ENCODE results near the gene CCL27. TPM values are rescaled to one million over a fixed set of nuclear protein-coding genes. Genes with fewer than 3 reads are reported as not detected.
A peak's percentile ranks its signal among the peaks of the same experiment; 100 is the strongest.

CCL27 gene
- total RNA-seq, 6 experiments from 2014 or later: 0.88 TPM; not detected in 5

DNA sequence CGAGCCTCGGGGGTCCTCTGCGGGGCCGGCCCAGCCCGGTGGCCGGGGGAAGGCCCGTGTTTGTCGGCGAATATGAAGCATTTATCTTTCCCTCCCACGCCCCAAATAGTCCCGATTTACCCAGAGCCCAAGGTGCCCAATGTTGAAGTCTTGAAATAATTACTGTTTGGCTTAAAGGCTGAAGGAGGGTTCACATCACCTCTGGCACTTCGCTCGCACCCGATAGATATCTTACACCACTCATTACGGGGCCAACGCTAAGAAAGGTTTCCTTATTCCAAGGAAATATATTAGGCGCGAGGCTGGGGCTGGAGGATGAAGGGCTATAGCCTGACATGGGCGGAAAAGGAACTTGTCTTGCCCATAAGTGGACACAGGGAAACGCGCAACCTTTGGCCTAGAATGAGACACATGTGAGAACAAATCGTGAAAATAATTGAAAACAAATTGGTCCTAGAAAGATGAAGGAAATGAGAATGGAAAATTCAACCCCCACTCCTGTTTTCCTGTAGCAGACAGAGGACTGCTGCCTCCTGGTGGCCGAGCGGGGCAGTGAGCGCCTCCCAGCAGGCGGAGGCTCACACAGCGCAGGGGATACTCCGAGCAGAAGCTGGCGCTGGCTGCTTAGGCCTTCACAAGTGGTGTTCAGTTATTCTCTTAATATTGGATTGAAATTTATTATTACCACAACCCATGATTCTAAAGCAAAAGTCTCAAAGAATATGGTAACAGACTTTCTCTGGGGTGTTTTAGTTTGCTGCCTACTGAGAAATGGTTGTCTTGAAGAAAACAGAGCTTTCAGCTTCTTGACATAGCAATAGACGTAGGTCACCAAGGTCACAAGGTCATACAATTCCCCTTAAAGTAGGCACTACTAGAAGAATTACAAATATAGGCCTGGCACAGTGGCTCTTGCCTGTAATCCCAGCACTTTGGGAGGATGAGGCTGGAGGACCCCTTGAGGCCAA lies 39.6 kb upstream of the CCL27 start:
- H3K9me3 Mint-ChIP-seq: no peaks in the 10 kb centered on the region
- H3K27ac Mint-ChIP-seq: peak overlapping the region; percentile 32; the same call in 1 of the 2 replicates
- H3K27me3 Mint-ChIP-seq (ENCODE audit: insufficient read depth): peaks cover 12% of the 10 kb centered on the region
- TF ChIP-seq, protein P1, sequence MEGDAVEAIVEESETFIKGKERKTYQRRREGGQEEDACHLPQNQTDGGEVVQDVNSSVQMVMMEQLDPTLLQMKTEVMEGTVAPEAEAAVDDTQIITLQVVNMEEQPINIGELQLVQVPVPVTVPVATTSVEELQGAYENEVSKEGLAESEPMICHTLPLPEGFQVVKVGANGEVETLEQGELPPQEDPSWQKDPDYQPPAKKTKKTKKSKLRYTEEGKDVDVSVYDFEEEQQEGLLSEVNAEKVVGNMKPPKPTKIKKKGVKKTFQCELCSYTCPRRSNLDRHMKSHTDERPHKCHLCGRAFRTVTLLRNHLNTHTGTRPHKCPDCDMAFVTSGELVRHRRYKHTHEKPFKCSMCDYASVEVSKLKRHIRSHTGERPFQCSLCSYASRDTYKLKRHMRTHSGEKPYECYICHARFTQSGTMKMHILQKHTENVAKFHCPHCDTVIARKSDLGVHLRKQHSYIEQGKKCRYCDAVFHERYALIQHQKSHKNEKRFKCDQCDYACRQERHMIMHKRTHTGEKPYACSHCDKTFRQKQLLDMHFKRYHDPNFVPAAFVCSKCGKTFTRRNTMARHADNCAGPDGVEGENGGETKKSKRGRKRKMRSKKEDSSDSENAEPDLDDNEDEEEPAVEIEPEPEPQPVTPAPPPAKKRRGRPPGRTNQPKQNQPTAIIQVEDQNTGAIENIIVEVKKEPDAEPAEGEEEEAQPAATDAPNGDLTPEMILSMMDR (IDR thresholded peaks at IDR 0.05): peak; percentile 97
- DNase-seq: peak; percentile 83
- H3K4me1 Mint-ChIP-seq (ENCODE audit: low read depth): 0 out of 2 replicates have a peak, but pooled peaks cover 8% of the 10 kb centered on the region
- no peaks in the 10 kb centered on the region for H3K36me3 Mint-ChIP-seq (ENCODE audit: low read depth)
- H3K4me3 Mint-ChIP-seq: peak overlapping the region; percentile 89

DNA sequence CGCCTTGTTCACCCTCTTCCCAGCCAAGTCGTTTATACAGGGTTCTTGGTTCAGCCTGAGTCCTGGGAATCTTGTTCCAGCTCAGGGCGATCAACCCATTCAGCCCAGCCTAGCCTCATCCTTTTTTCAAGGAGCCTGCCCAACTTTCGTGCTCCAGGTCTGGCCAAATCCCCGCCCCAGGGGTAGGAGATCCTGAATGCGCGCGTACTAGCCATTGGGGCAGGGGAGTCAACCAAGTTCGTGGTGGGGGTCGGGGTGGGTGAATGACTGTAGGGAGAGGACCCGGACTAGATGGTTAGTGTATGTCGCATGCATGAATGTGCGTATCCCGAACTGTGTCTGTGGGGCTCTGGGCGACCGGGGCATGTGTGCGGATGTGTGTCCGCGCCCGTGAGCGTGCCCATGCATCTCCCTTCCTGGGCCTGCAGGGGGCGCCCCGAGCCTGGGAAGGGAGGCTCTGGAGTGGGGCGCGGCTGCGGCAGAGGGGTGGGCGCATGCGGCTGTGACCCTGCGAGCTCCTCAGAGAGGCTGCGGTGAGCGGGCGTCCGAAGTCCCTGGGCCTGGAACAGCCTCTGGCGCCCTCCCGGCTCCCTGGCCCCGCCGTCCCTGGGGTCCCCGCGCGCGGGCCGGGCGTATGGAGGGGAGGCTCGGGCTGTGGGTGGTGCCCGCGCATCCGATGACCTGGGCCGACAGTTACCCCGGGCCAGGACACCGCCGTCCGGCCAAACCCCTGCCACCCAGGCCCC lies 38.7 kb upstream of the CCL27 start:
- peak; percentile 28 for DNase-seq
- Mint-ChIP-seq H3K27ac (no peak overlapping the region), H3K4me3 (peak overlapping the region; percentile 89), H3K9me3 (no peaks in the 10 kb centered on the region), H3K4me1 (ENCODE audit: low read depth) (0 out of 2 replicates have a peak, but pooled peaks cover 8% of the 10 kb centered on the region), H3K27me3 (ENCODE audit: insufficient read depth) (peaks cover 4% of the 10 kb centered on the region), H3K36me3 (ENCODE audit: low read depth) (no peaks in the 10 kb centered on the region)
- TF ChIP-seq, protein P1 (IDR thresholded peaks at IDR 0.05): peak; percentile 94

GRCh38 chr9:34694811-34695210 lies 32.4 kb upstream of the CCL27 start:
- Mint-ChIP-seq H3K4me1 (ENCODE audit: low read depth) (no peaks in the 10 kb centered on the region), H3K4me3 (no peak overlapping the region), H3K27ac (no peak overlapping the region), H3K36me3 (ENCODE audit: low read depth) (no peaks in the 10 kb centered on the region), H3K27me3 (ENCODE audit: insufficient read depth) (peaks cover 2% of the 10 kb centered on the region; the same call in 1 of the 2 replicates), H3K9me3 (no peaks in the 10 kb centered on the region)
- TF ChIP-seq, protein P1 (IDR thresholded peaks at IDR 0.05): no peak
- no peak for DNase-seq

DNA sequence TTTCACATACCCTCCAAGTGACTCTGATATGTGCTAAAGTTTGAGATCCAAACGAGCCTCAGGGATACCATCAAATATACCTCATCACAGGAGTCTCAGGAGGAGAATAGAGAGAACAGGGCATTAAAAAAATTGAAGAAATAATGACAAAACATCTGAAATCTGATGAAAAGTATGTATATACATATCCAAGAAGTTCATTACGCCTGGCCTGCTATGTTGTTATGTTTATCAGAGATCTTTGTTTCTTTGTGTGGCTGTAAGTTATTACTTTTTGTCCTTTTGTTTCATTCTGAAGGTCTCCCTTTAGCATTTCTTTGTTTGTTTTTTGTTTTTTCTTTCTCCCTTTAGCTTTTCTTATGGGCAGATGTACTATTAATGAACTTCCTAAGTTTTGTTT lies 31.1 kb upstream of the CCL27 start:
- no peaks in the 10 kb centered on the region for H3K9me3 Mint-ChIP-seq
- TF ChIP-seq, protein P1 (IDR thresholded peaks at IDR 0.05): no peak
- H3K4me3 Mint-ChIP-seq: no peak overlapping the region
- no peaks in the 10 kb centered on the region for H3K4me1 Mint-ChIP-seq (ENCODE audit: low read depth)
- H3K27ac Mint-ChIP-seq: no peak overlapping the region
- DNase-seq: no peak
- no peaks in the 10 kb centered on the region for H3K36me3 Mint-ChIP-seq (ENCODE audit: low read depth)
- H3K27me3 Mint-ChIP-seq (ENCODE audit: insufficient read depth): peaks cover 2% of the 10 kb centered on the region

- TF ChIP-seq, protein P1 (IDR thresholded peaks at IDR 0.05): no peak
- no peak overlapping the region for H3K27ac Mint-ChIP-seq
- H3K4me1 Mint-ChIP-seq (ENCODE audit: low read depth): peaks cover 2% of the 10 kb centered on the region
- DNase-seq: no peak
- peaks cover 2% of the 10 kb centered on the region for H3K27me3 Mint-ChIP-seq (ENCODE audit: insufficient read depth)
- H3K4me3 Mint-ChIP-seq: no peak overlapping the region
- no peaks in the 10 kb centered on the region for H3K36me3 Mint-ChIP-seq (ENCODE audit: low read depth)
- no peaks in the 10 kb centered on the region for H3K9me3 Mint-ChIP-seq
These were observed 29.5 kb upstream of the CCL27 start for GRCh38 chr9:34691936-34692315.
